Liver (tissue), 9 donors: ENCODE results near the gene CCR6. TPM values are rescaled to one million over a fixed set of nuclear protein-coding genes. Genes with fewer than 3 reads are reported as not detected.

Experiments
- DNase-seq: peaks from one replicate; pipeline ENCODE4 v3.0.0-alpha.2; 2017; ENCODE audit warnings: low spot score
- H3K27ac ChIP-seq, 2 donors: one replicate each; pipeline ENCODE4 v1.7.0; 2013; ENCODE audit warnings: inconsistent platforms in 2 of 2, low read length in 2 of 2, control low read depth in 1 of 2, low read depth in 1 of 2, mild to moderate bottlenecking in 1 of 2
- H3K27me3 ChIP-seq, 4 donors: one replicate each; pipeline versions ENCODE4 v1.6.1 to v1.7.0; 2013; ENCODE audit warnings: low read length in 3 of 4, inconsistent platforms in 1 of 4, mild to moderate bottlenecking in 1 of 4, moderate library complexity in 1 of 4; ENCODE audit not compliant: control insufficient read depth in 4 of 4, insufficient read depth in 4 of 4
- H3K36me3 ChIP-seq, 4 donors: one replicate each; pipeline versions ENCODE4 v1.6.1 to v1.7.0; 2013; ENCODE audit warnings: low read length in 3 of 4, mild to moderate bottlenecking in 3 of 4, low read depth in 1 of 4, moderate library complexity in 1 of 4; ENCODE audit not compliant: control insufficient read depth in 4 of 4, insufficient read depth in 3 of 4
- H3K4me1 ChIP-seq, 4 donors: one replicate each; pipeline versions ENCODE4 v1.6.1 to v1.7.0; 2013; ENCODE audit warnings: low read length in 3 of 4, mild to moderate bottlenecking in 3 of 4, moderate library complexity in 1 of 4; ENCODE audit not compliant: control insufficient read depth in 4 of 4, insufficient read depth in 4 of 4
- H3K4me3 ChIP-seq, 3 donors: one replicate each; pipeline versions ENCODE4 v1.6.1 to v1.7.0; 2013; ENCODE audit warnings: low read length in 3 of 3, control low read depth in 1 of 3, low read depth in 1 of 3, mild to moderate bottlenecking in 1 of 3
- H3K9ac ChIP-seq, 2 donors: one replicate each; pipeline ENCODE4 v1.7.0; 2013; ENCODE audit warnings: low read length in 2 of 2, mild to moderate bottlenecking in 2 of 2, moderate library complexity in 2 of 2, control low read depth in 1 of 2, low read depth in 1 of 2
- H3K9me3 ChIP-seq, 4 donors: one replicate each; pipeline versions ENCODE4 v1.6.1 to v1.7.0; 2013; ENCODE audit warnings: low read length in 3 of 4; ENCODE audit not compliant: control insufficient read depth in 4 of 4
- EGR1 ChIP-seq, 2 donors: IDR thresholded peaks; 2 replicates each; pipeline ENCODE4 v1.6.1; 2016 to 2018; ENCODE audit warnings: antibody characterized with exemption in 2 of 2, low read depth in 2 of 2
- FOXA1 ChIP-seq: IDR thresholded peaks from 2 replicates; pipeline ENCODE4 v1.6.1; 2016; ENCODE audit warnings: antibody characterized with exemption
- FOXA2 ChIP-seq: IDR thresholded peaks from 2 replicates; pipeline ENCODE4 v1.6.1; 2016; ENCODE audit warnings: antibody characterized with exemption
- GABPA ChIP-seq, 2 donors: IDR thresholded peaks in 1 of 2; conservative IDR thresholded peaks in 1 of 2; 2 replicates each; pipeline ENCODE4 v1.6.1; 2016; ENCODE audit warnings: antibody characterized with exemption in 2 of 2, mild to moderate bottlenecking in 1 of 2, moderate library complexity in 1 of 2
- HNF4A ChIP-seq, 2 donors: conservative IDR thresholded peaks; 2 replicates each; pipeline ENCODE4 v1.6.1; 2016; ENCODE audit warnings: antibody characterized with exemption in 2 of 2, mild to moderate bottlenecking in 2 of 2
- HNF4G ChIP-seq: IDR thresholded peaks from 2 replicates; pipeline ENCODE4 v1.6.1; 2016; ENCODE audit warnings: antibody characterized with exemption
- JUND ChIP-seq, 2 donors: IDR thresholded peaks; 2 replicates each; pipeline ENCODE4 v1.6.1; 2016; ENCODE audit warnings: antibody characterized with exemption in 2 of 2
- NR2F2 ChIP-seq: IDR thresholded peaks from 2 replicates; pipeline ENCODE4 v1.6.1; 2016; ENCODE audit warnings: antibody characterized with exemption
- RXRA ChIP-seq, 2 donors: IDR thresholded peaks; 2 replicates each; pipeline ENCODE4 v1.6.1; 2017 to 2018; ENCODE audit warnings: antibody characterized with exemption in 2 of 2, mild to moderate bottlenecking in 1 of 2
- SP1 ChIP-seq: IDR thresholded peaks from 2 replicates; pipeline ENCODE4 v1.6.1; 2018; ENCODE audit warnings: antibody characterized with exemption, mild to moderate bottlenecking
- TAF1 ChIP-seq: conservative IDR thresholded peaks from 2 replicates; pipeline ENCODE4 v1.6.1; 2016; ENCODE audit warnings: antibody characterized with exemption, mild to moderate bottlenecking
- YY1 ChIP-seq: IDR thresholded peaks from 2 replicates; pipeline ENCODE4 v1.6.1; 2016; ENCODE audit warnings: antibody characterized with exemption, mild to moderate bottlenecking
- WGBS: extraction: QIAGEN DNeasy Blood & Tissue Kit; methylation state at CpG from one replicate; pipeline ENCODE4 v1.1.7; 2013; 5-methylcytosine and 5-hydroxymethylcytosine counted together
- polyA plus RNA-seq, 2 donors: library from polyadenylated mRNA; stranded (reverse) in 1 of 2; unstranded in 1 of 2; fragments of 200-250 nt in 1 of 2; fragments of >200 nt in 1 of 2; fragmentation: Nextera tagmentation in 1 of 2; extraction: Ambion mirVana in 1 of 2; gene quantifications; one replicate each; pipeline versions ENCODE4 v1.2.1 to v1.2.3, GENCODE V29; 2013 to 2015
- total RNA-seq, 2 donors: library from RNA; depleted of rRNA; stranded (reverse); fragments of >200 nt; gene quantifications; one replicate each; pipeline ENCODE4 v1.2.3, GENCODE V29; 2014
- TF ChIP-seq, protein P1 (sequence below): fragments of 150-350 bp; IDR thresholded peaks from 2 replicates; pipeline ENCODE4 v1.5.1; 2017; ENCODE audit warnings: improper control_type of control experiment, low read depth, low read length; ENCODE audit not compliant: missing input control
- TF ChIP-seq, protein P2 (sequence below): IDR thresholded peaks from 2 replicates; pipeline ENCODE4 v1.6.1; 2016; ENCODE audit warnings: antibody characterized with exemption
- TF ChIP-seq, protein P3 (sequence below): IDR thresholded peaks from 2 replicates; pipeline ENCODE4 v1.6.1; 2016; ENCODE audit warnings: antibody characterized with exemption
- TF ChIP-seq, protein P4 (sequence below): IDR thresholded peaks from 2 replicates; pipeline ENCODE4 v1.6.1; 2016; ENCODE audit warnings: antibody characterized with exemption
- donor health status: healthy.
- donor health status: healthy.
- donor health status: healthy.
- donor health status: healthy.
- donor health status: healthy.

CCR6 gene
- total and polyA plus RNA-seq, 4 donors = 0.02 to 8.4 TPM; not detected in 2

DNA sequence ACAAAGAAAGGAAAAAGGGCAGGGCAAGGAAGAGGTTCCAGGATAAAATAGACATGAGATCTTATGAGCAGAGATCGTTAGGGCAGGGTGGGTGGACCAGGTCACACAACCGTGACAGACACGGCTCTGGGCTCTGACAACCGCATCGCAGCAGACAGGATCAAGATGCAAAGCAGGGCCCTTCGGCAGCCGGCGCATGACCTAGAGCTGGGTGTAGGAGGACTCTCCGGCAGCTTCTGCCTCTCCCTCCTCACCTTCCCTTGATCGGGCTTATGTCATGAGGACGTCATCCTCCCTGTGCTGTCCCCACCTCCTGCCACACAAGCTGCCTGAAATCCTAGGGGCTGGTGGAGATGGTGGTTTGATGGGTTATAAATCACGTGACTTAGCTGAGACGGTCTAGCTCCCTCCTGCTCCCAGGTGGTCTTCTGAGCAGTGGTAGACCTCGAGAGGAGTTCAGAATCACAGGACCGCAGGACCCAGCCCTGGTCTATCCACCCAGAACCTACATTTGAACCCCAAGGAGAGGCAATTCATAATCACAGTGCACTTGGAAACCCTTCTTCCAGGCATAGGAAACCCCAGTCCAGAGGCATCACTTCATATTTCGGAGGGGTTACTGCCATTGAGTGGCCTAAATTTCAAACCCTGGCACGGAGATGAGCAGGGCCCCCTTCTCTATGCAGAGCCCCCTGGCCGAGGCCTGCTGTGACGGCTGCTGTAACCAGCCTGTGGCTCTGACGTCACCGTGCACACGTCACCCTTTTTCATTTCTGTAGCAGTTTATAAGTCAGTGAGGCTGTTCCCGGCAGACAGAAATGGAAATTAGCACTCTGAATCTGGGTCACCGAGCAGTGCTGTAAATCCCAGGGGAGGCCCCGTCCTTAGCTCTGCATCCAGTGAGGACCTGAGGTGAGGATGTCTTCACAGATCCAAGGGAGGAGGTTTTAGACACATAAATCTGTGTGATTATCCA, 8.7 kb upstream of the CCR6 start:
- H3K9ac ChIP-seq = no peak overlapping the region
- H3K9me3 ChIP-seq = no peaks in the 10 kb centered on the region
- no peaks in the 10 kb centered on the region for H3K4me1 ChIP-seq
- H3K4me3 ChIP-seq = no peak overlapping the region
- H3K36me3 ChIP-seq = no peaks in the 10 kb centered on the region
- TF ChIP-seq, protein P1, sequence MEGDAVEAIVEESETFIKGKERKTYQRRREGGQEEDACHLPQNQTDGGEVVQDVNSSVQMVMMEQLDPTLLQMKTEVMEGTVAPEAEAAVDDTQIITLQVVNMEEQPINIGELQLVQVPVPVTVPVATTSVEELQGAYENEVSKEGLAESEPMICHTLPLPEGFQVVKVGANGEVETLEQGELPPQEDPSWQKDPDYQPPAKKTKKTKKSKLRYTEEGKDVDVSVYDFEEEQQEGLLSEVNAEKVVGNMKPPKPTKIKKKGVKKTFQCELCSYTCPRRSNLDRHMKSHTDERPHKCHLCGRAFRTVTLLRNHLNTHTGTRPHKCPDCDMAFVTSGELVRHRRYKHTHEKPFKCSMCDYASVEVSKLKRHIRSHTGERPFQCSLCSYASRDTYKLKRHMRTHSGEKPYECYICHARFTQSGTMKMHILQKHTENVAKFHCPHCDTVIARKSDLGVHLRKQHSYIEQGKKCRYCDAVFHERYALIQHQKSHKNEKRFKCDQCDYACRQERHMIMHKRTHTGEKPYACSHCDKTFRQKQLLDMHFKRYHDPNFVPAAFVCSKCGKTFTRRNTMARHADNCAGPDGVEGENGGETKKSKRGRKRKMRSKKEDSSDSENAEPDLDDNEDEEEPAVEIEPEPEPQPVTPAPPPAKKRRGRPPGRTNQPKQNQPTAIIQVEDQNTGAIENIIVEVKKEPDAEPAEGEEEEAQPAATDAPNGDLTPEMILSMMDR = no peak
- TF ChIP-seq, protein P2, sequence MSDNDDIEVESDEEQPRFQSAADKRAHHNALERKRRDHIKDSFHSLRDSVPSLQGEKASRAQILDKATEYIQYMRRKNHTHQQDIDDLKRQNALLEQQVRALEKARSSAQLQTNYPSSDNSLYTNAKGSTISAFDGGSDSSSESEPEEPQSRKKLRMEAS = no peak
- no peak for TF ChIP-seq YY1
- TF ChIP-seq JUND (IDR thresholded peaks at IDR 0.05) = no peak
- TF ChIP-seq FOXA2 = no peak
- no peak for TF ChIP-seq TAF1
- WGBS = 82% methylated on average over 25 of the region's 25 CpGs
- no peak for DNase-seq
- no peaks in the 10 kb centered on the region for H3K27me3 ChIP-seq
- H3K27ac ChIP-seq = no peak overlapping the region

DNA sequence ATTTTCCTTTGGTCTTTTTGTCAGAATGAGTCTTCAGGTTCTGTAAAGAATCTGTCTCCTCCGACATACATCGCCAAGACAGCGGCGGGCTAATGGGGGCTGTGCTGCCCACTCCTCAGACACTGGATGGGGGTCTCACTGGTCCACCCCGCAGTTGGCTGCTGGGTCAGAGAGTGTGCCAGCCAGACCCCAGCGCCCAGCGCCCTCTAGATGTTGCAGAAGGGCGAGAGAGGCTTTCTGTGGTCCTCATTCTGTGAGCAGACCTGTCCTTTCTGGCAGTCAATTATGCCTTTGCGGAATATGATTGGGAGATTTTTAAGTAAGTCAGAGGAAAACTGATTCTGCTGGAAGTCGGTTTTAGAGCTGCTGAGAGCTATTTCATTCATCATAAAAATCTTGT, 7.8 kb upstream of the CCR6 start:
- H3K9ac ChIP-seq = no peak overlapping the region
- no peaks in the 10 kb centered on the region for H3K27me3 ChIP-seq
- H3K36me3 ChIP-seq = no peaks in the 10 kb centered on the region
- H3K27ac ChIP-seq = no peak overlapping the region
- TF ChIP-seq GABPA (IDR thresholded peaks at IDR 0.05 in 1 of 2, conservative IDR thresholded peaks at IDR 0.05 in 1 of 2) (no peak), HNF4G (no peak), TAF1 (no peak), NR2F2 (no peak), RXRA (IDR thresholded peaks at IDR 0.05) (no peak), FOXA2 (no peak), HNF4A (conservative IDR thresholded peaks at IDR 0.05) (no peak), FOXA1 (no peak), SP1 (no peak), EGR1 (IDR thresholded peaks at IDR 0.05; ENCODE audit: low read depth in 2 of 2) (no peak), JUND (IDR thresholded peaks at IDR 0.05) (no peak)
- TF ChIP-seq, protein P3, sequence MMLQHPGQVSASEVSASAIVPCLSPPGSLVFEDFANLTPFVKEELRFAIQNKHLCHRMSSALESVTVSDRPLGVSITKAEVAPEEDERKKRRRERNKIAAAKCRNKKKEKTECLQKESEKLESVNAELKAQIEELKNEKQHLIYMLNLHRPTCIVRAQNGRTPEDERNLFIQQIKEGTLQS = no peak
- TF ChIP-seq, protein P1 = no peak
- TF ChIP-seq, protein P2 = no peak
- TF ChIP-seq, protein P4, sequence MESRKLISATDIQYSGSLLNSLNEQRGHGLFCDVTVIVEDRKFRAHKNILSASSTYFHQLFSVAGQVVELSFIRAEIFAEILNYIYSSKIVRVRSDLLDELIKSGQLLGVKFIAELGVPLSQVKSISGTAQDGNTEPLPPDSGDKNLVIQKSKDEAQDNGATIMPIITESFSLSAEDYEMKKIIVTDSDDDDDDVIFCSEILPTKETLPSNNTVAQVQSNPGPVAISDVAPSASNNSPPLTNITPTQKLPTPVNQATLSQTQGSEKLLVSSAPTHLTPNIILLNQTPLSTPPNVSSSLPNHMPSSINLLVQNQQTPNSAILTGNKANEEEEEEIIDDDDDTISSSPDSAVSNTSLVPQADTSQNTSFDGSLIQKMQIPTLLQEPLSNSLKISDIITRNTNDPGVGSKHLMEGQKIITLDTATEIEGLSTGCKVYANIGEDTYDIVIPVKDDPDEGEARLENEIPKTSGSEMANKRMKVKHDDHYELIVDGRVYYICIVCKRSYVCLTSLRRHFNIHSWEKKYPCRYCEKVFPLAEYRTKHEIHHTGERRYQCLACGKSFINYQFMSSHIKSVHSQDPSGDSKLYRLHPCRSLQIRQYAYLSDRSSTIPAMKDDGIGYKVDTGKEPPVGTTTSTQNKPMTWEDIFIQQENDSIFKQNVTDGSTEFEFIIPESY = no peak
- no peak overlapping the region for H3K4me3 ChIP-seq
- 83% methylated on average over 10 of the region's 10 CpGs for WGBS
- no peak for DNase-seq
- no peaks in the 10 kb centered on the region for H3K4me1 ChIP-seq
- H3K9me3 ChIP-seq = no peaks in the 10 kb centered on the region
